Upper lobe of left lung (tissue), 6 donors: ENCODE data around the gene ZNF345. TPM values are rescaled to one million over a fixed set of nuclear protein-coding genes. Genes with fewer than 3 reads are reported as not detected.

Experiments
- ATAC-seq, 2 donors: fragments of 200-7000 bp; cut with Tn5 transposase; one replicate each; pipeline ENCODE4 v1.9.1; 2022; ENCODE audit warnings: mild to moderate bottlenecking in 2 of 2, moderate library complexity in 2 of 2; ENCODE audit not compliant: low FRiP score in 2 of 2
- DNase-seq, 2 donors: peaks; one replicate each; pipeline ENCODE4 v3.0.0-alpha.2; 2019 to 2020
- H3K27ac ChIP-seq, 4 donors: fragments of 200-600 bp; sonication (generic); one replicate each; pipeline ENCODE4 v1.5.1; 2016 to 2019
- H3K27me3 ChIP-seq, 4 donors: fragments of 200-600 bp; sonication (generic); one replicate each; pipeline ENCODE4 v1.5.1; 2017 to 2019
- H3K36me3 ChIP-seq, 4 donors: fragments of 200-600 bp; sonication (generic); one replicate each; pipeline ENCODE4 v1.5.1; 2016 to 2019
- H3K4me1 ChIP-seq, 4 donors: fragments of 200-600 bp; sonication (generic); one replicate each; pipeline ENCODE4 v1.5.1; 2018 to 2019
- H3K4me3 ChIP-seq, 4 donors: fragments of 200-600 bp; sonication (generic); one replicate each; pipeline ENCODE4 v1.5.1; 2017 to 2019; ENCODE audit warnings: mild to moderate bottlenecking in 2 of 4, moderate library complexity in 1 of 4
- H3K9me3 ChIP-seq, 4 donors: fragments of 200-600 bp; sonication (generic); one replicate each; pipeline ENCODE4 v1.5.1; 2018 to 2019
- CTCF ChIP-seq, 6 experiments: fragments of 450-650 bp in 4 of 6; fragments of 200-600 bp in 2 of 6; sonication (generic) in 2 of 6; IDR thresholded peaks; one replicate each; pipeline ENCODE4 v1.5.1; 2016 to 2019; ENCODE audit warnings: antibody characterized with exemption in 6 of 6
- EP300 ChIP-seq, 4 donors: sonication (generic); formaldehyde crosslinking; IDR thresholded peaks; one replicate each; pipeline ENCODE4 v1.5.1; 2017; ENCODE audit warnings: antibody characterized with exemption in 4 of 4, control low read depth in 2 of 4
- POLR2A ChIP-seq, 4 donors: fragments of 450-650 bp; IDR thresholded peaks; one replicate each; pipeline ENCODE4 v1.5.1; 2016 to 2017; ENCODE audit warnings: antibody characterized with exemption in 4 of 4, mild to moderate bottlenecking in 2 of 4
- POLR2AphosphoS5 ChIP-seq, 2 donors: sonication (generic); formaldehyde crosslinking; IDR thresholded peaks; one replicate each; pipeline ENCODE4 v1.5.1; 2017; ENCODE audit warnings: antibody characterized with exemption in 2 of 2
- WGBS, 2 donors: methylation state at CpG; one replicate each; pipeline ENCODE4 v1.1.5; 2017 to 2018; 5-methylcytosine and 5-hydroxymethylcytosine counted together
- total RNA-seq, 6 donors: library from RNA; depleted of rRNA in 4 of 6; stranded (reverse); fragments of >200 nt in 4 of 6; gene quantifications; one replicate each; pipeline versions ENCODE4 v1.1.0 to v1.2.1, GENCODE V29; 2016 to 2021
- donor health status: DM: no; HTN: no; CAD: no; lungs with moderate emphysema.
- donor health status: DM: no; HTN: yes; CAD: no; lungs with severe emphysema.

Gene ZNF345
- total RNA-seq, 6 donors from 2014 or later = 4.8 to 8.3 (median 5.6) TPM

GRCh38 chr19:36891768-36892357 is 41.2 kb downstream of the ZNF345 start:
- H3K9me3 ChIP-seq = peaks cover 97 to 99% (median 98%) of the 10 kb centered on the region in 4 donors
- H3K36me3 ChIP-seq = peaks cover 15 to 66% (median 51%) of the 10 kb centered on the region in 4 donors
- H3K27ac ChIP-seq = no peak overlapping the region
- H3K4me1 ChIP-seq = no peaks in the 10 kb centered on the region
- no peak for ATAC-seq
- WGBS, 2 donors = 98% methylated on average over 3 of the region's 3 CpGs
- no peak overlapping the region for H3K4me3 ChIP-seq
- no peaks in the 10 kb centered on the region for H3K27me3 ChIP-seq
- DNase-seq = no peak
- TF ChIP-seq CTCF (IDR thresholded peaks at IDR 0.05) (no peak), POLR2A (IDR thresholded peaks at IDR 0.05) (no peak), POLR2AphosphoS5 (IDR thresholded peaks at IDR 0.05) (no peak), EP300 (IDR thresholded peaks at IDR 0.05) (no peak)

DNA sequence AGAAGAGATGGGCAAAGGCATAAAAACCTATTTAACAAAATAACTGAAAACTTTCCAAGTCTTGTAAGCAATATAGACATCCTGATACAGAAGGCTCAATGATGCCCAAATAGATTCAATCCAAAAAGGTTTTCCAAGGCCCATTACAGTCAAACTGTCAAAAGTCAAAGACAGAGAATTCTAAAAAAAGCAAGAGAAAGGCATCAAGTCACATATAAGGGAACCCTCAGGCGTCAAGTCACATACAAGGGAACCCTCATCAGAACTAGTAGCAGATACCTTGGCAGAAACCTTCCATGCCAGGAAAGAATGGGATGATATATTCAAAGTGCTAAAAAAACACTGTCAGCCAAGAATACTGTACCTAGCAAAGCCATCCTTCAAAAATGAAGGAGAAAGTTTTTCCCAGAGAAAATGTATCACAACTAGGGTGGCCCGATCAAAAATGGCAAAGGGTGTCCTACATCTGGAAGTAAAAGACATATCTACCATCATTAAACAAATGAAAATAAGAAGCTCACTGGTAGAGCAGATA is 44.2 kb downstream of the ZNF345 start:
- H3K4me3 ChIP-seq = no peak overlapping the region
- H3K27me3 ChIP-seq = no peaks in the 10 kb centered on the region
- peaks cover 15 to 90% (median 61%) of the 10 kb centered on the region in 4 donors for H3K36me3 ChIP-seq
- TF ChIP-seq POLR2AphosphoS5 (IDR thresholded peaks at IDR 0.05) (no peak), POLR2A (IDR thresholded peaks at IDR 0.05) (no peak), EP300 (IDR thresholded peaks at IDR 0.05) (no peak), CTCF (IDR thresholded peaks at IDR 0.05) (no peak)
- peaks cover 88 to 100% (median 98%) of the 10 kb centered on the region in 4 donors for H3K9me3 ChIP-seq
- H3K4me1 ChIP-seq = no peaks in the 10 kb centered on the region
- ATAC-seq (no peak), DNase-seq (no peak)
- no peak overlapping the region for H3K27ac ChIP-seq
- 95 to 100% methylated on average over 2 of the region's 2 CpGs for WGBS, 2 donors

GRCh38 chr19:36898422-36898821 is 47.7 kb downstream of the ZNF345 start:
- Histone ChIP-seq H3K4me3 (no peak overlapping the region), H3K9me3 (peaks cover 82 to 99% (median 97%) of the 10 kb centered on the region in 4 donors), H3K4me1 (no peaks in the 10 kb centered on the region), H3K27me3 (no peaks in the 10 kb centered on the region), H3K27ac (no peak overlapping the region), H3K36me3 (peaks cover 13 to 89% (median 59%) of the 10 kb centered on the region in 4 donors)
- no peak for TF ChIP-seq POLR2A (IDR thresholded peaks at IDR 0.05)
- TF ChIP-seq POLR2AphosphoS5 (IDR thresholded peaks at IDR 0.05) = no peak
- 69 to 97% methylated on average over 4 of the region's 4 CpGs for WGBS, 2 donors
- no peak for DNase-seq
- no peak for ATAC-seq

- peak within 1 kb of the TSS; percentile 86 to 96 (median 94) for H3K27ac ChIP-seq
- no peaks in the 10 kb centered on the region for H3K27me3 ChIP-seq
- ATAC-seq = peak; percentile 96 to 99
- TF ChIP-seq POLR2A (IDR thresholded peaks at IDR 0.05) (peak in 2 of 4 donors; percentile 22 to 35), CTCF (IDR thresholded peaks at IDR 0.05) (peak; percentile 25 to 84 (median 70)), EP300 (IDR thresholded peaks at IDR 0.05) (no peak), POLR2AphosphoS5 (IDR thresholded peaks at IDR 0.05) (peak; percentile 49 to 79)
- DNase-seq = peak; percentile 89 to 94
- WGBS, 2 donors = 0 to 1% methylated on average over 10 to 31 of the region's 57 CpGs
- peaks cover 6 to 19% (median 12%) of the 10 kb centered on the region in 4 donors for H3K4me1 ChIP-seq
- peaks cover 0 to 11% (median 8%) of the 10 kb centered on the region in 4 donors for H3K9me3 ChIP-seq
- peak within 1 kb of the TSS; percentile 46 to 81 (median 66) for H3K4me3 ChIP-seq
- peaks cover 0 to 24% (median 11%) of the 10 kb centered on the region in 4 donors for H3K36me3 ChIP-seq
Measured at GRCh38 chr19:36915992-36916830, 65.5 kb downstream of the ZNF345 start, which contains the start of the genes ZNF568 and ZNF829. TSS of gene ZNF568 (plus strand) at chr19:36916332. CDS start at chr19:36922771, 6,439 bp downstream. TSS of gene ZNF829 (minus strand) at chr19:36916291. CDS start at chr19:36915167, 1,124 bp downstream.

- Histone ChIP-seq H3K4me3 (peak overlapping the region in 3 of 4 donors; percentile 58 to 81 (median 75)), H3K9me3 (peaks cover 0 to 14% (median 5%) of the 10 kb centered on the region in 4 donors), H3K27me3 (no peaks in the 10 kb centered on the region), H3K4me1 (peaks cover 6 to 19% (median 12%) of the 10 kb centered on the region in 4 donors), H3K27ac (peak overlapping the region in 2 of 4 donors; percentile 86 to 93), H3K36me3 (peaks cover 0 to 28% (median 12%) of the 10 kb centered on the region in 4 donors)
- WGBS, 2 donors = 42 to 65% methylated on average over 7 of the region's 7 CpGs
- ATAC-seq = no peak
- TF ChIP-seq POLR2A (IDR thresholded peaks at IDR 0.05) (no peak), POLR2AphosphoS5 (IDR thresholded peaks at IDR 0.05) (no peak), CTCF (IDR thresholded peaks at IDR 0.05) (no peak), EP300 (IDR thresholded peaks at IDR 0.05) (no peak)
- DNase-seq = no peak
Measured at GRCh38 chr19:36916991-36917390, 66.3 kb downstream of the ZNF345 start.
